ENCODE data around the gene OR6V1. TPM values are rescaled to one million over a fixed set of nuclear protein-coding genes. Genes with fewer than 3 reads are reported as not detected.
"Not testable (repeated sequence)": the region's sequence is repeated elsewhere in the genome, so short reads cannot be mapped to it uniquely, and the experiment has no call there.

OR6V1 gene
- total RNA-seq, 1 donor from 2014 or later = not detected

DNA sequence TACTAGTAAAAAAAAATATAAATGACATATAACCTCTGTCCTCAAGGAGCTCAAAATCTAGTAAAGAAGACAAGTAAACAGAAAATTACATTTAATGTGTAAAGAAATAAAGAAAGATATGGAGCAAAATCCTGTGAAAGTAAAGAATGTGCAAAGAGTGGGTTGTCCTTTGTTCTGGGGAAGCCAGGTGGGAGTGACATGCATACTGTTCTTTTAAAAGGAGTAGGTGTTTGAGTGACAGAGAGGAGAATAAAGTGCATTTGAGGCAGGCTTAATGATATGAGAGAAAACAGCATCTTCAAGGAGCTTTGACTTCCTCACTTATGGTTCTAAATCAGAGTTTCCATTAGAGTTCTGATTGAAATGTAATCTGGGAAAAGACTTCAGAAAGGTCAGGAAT, 22.0 kb downstream of the OR6V1 start:
- TF ChIP-seq, protein P1, sequence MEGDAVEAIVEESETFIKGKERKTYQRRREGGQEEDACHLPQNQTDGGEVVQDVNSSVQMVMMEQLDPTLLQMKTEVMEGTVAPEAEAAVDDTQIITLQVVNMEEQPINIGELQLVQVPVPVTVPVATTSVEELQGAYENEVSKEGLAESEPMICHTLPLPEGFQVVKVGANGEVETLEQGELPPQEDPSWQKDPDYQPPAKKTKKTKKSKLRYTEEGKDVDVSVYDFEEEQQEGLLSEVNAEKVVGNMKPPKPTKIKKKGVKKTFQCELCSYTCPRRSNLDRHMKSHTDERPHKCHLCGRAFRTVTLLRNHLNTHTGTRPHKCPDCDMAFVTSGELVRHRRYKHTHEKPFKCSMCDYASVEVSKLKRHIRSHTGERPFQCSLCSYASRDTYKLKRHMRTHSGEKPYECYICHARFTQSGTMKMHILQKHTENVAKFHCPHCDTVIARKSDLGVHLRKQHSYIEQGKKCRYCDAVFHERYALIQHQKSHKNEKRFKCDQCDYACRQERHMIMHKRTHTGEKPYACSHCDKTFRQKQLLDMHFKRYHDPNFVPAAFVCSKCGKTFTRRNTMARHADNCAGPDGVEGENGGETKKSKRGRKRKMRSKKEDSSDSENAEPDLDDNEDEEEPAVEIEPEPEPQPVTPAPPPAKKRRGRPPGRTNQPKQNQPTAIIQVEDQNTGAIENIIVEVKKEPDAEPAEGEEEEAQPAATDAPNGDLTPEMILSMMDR (IDR thresholded peaks at IDR 0.05) = no peak
- no peak for DNase-seq (ENCODE audit: extremely low spot score, unreplicated experiment)
- peaks cover 15% of the 10 kb centered on the region for H3K27me3 Mint-ChIP-seq (ENCODE audit: unreplicated experiment)
- peaks cover 15% of the 10 kb centered on the region for H3K4me1 Mint-ChIP-seq (ENCODE audit: unreplicated experiment)
- H3K9me3 Mint-ChIP-seq (ENCODE audit: unreplicated experiment) = no peaks in the 10 kb centered on the region
- no peak overlapping the region for H3K27ac Mint-ChIP-seq (ENCODE audit: unreplicated experiment)
- H3K4me3 Mint-ChIP-seq (ENCODE audit: unreplicated experiment) = no peak overlapping the region
- no peaks in the 10 kb centered on the region for H3K36me3 Mint-ChIP-seq (ENCODE audit: unreplicated experiment)

- Mint-ChIP-seq H3K4me3 (ENCODE audit: unreplicated experiment) (no peak overlapping the region), H3K36me3 (ENCODE audit: unreplicated experiment) (no peaks in the 10 kb centered on the region), H3K9me3 (ENCODE audit: unreplicated experiment) (peaks cover 32% of the 10 kb centered on the region), H3K27me3 (ENCODE audit: unreplicated experiment) (peaks cover 13% of the 10 kb centered on the region), H3K27ac (ENCODE audit: unreplicated experiment) (no peak overlapping the region), H3K4me1 (ENCODE audit: unreplicated experiment) (no peaks in the 10 kb centered on the region)
- TF ChIP-seq, protein P1 (IDR thresholded peaks at IDR 0.05) = no peak
- DNase-seq (ENCODE audit: extremely low spot score, unreplicated experiment) = no peak
Measured at GRCh38 chr7:143085109-143085508, 33.0 kb downstream of the OR6V1 start.

DNA sequence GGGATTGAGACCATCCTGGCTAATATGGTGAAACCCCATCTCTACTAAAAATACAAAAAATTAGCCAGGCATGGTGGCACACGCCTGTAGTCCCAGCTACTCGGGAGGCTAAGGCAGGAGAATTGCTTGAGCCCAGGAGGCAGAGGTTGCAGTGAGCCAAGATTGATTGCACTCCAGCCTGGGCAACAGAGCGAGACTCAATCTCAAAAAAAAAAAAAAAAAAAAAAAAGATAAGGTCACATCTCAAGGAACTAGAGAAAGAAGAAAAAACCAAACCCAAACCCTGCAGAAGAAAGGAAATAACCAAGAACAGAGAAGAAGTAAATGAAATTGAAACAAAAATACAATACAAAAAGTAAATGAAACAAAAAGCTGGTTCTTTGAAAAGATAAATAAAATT, 33.5 kb downstream of the OR6V1 start:
- H3K36me3 Mint-ChIP-seq (ENCODE audit: unreplicated experiment); H3K4me3 Mint-ChIP-seq (ENCODE audit: unreplicated experiment); H3K27ac Mint-ChIP-seq (ENCODE audit: unreplicated experiment); H3K4me1 Mint-ChIP-seq (ENCODE audit: unreplicated experiment); DNase-seq (ENCODE audit: extremely low spot score, unreplicated experiment): not testable (repeated sequence)
- Mint-ChIP-seq H3K9me3 (ENCODE audit: unreplicated experiment) (peaks cover 37% of the 10 kb centered on the region), H3K27me3 (ENCODE audit: unreplicated experiment) (peaks cover 12% of the 10 kb centered on the region)

DNA sequence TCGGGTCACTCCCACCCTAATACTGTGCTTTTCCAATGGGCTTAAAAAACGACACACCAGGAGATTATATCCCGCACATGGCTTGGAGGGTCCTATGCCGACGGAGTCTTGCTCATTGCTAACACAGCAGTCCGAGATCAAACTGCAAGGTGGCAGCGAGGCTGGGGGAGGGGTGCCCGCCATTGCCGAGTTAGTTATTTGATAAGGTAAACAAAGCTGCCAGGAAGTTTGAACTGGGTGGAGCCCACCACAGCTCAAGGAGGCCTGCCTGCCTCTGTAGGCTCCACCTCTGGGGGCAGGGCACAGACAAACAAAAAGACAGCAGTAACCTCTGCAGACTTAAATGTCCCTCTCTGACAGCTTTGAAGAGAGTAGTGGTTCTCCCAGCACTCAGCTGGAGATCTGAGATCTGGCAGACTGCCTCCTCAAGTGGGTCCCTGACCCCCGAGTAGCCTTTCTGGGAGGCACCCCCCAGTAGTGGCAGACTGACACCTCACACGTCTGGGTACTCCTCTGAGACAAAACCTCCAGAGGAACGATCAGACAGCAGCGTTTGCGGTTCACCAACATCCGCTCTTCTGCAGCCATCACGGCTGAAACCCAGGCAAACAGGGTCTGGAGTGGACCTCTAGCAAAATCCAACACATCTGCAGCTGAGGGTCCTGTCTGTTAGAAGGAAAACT, 36.5 kb downstream of the OR6V1 start:
- DNase-seq (ENCODE audit: extremely low spot score, unreplicated experiment); H3K36me3 Mint-ChIP-seq (ENCODE audit: unreplicated experiment); H3K4me1 Mint-ChIP-seq (ENCODE audit: unreplicated experiment); H3K4me3 Mint-ChIP-seq (ENCODE audit: unreplicated experiment); H3K27me3 Mint-ChIP-seq (ENCODE audit: unreplicated experiment); H3K27ac Mint-ChIP-seq (ENCODE audit: unreplicated experiment): not testable (repeated sequence)
- H3K9me3 Mint-ChIP-seq (ENCODE audit: unreplicated experiment) = peaks cover 31% of the 10 kb centered on the region

DNA sequence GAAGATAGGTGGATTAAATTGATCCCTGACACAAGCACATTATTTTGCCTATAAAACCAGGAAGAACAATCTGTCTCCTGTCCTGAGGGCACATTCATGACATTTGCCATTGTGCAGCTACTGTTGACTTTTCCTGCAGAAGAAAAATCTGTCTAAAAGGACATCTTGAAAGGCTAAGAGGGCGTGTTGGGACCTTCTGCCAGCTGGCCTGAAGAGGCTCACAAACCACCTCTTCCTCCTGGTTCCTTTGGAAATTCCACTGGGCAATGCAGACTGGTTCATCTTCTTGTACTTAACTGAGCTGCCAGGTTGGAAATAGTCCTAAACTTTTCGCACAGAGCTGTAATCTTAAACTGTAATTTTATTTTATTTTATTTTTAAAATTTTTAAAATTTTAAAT, 44.0 kb downstream of the OR6V1 start:
- no peaks in the 10 kb centered on the region for H3K27me3 Mint-ChIP-seq (ENCODE audit: unreplicated experiment)
- DNase-seq (ENCODE audit: extremely low spot score, unreplicated experiment) = no peak
- no peaks in the 10 kb centered on the region for H3K4me1 Mint-ChIP-seq (ENCODE audit: unreplicated experiment)
- H3K9me3 Mint-ChIP-seq (ENCODE audit: unreplicated experiment) = peaks cover 16% of the 10 kb centered on the region
- no peaks in the 10 kb centered on the region for H3K36me3 Mint-ChIP-seq (ENCODE audit: unreplicated experiment)
- no peak overlapping the region for H3K4me3 Mint-ChIP-seq (ENCODE audit: unreplicated experiment)
- TF ChIP-seq, protein P1 (IDR thresholded peaks at IDR 0.05) = no peak
- no peak overlapping the region for H3K27ac Mint-ChIP-seq (ENCODE audit: unreplicated experiment)

DNA sequence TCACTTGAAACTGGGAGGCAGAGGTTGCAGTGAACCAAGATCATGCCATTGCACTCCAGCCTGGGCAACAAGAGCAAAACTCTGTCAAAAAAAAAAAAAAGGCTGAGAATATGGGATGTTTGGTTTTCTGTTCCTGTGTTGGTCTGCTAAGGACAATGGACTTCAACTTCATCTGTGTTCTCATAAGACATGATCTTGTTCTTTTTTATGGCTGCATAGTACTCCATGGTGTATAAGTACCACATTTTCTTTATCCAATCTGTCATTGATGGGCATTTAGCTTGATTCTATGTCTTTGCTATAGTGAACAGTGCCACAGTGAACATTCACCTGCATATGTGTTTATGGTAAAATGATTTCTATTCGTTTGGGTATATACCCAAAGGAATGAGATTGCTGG, 47.4 kb downstream of the OR6V1 start:
- H3K27me3 Mint-ChIP-seq (ENCODE audit: unreplicated experiment); H3K27ac Mint-ChIP-seq (ENCODE audit: unreplicated experiment); H3K36me3 Mint-ChIP-seq (ENCODE audit: unreplicated experiment); H3K4me1 Mint-ChIP-seq (ENCODE audit: unreplicated experiment); H3K4me3 Mint-ChIP-seq (ENCODE audit: unreplicated experiment); DNase-seq (ENCODE audit: extremely low spot score, unreplicated experiment): not testable (repeated sequence)
- H3K9me3 Mint-ChIP-seq (ENCODE audit: unreplicated experiment) = peaks cover 17% of the 10 kb centered on the region

Other genes with a start within 250 kb of the OR6V1 start
- gene EPHB6, start 197.3 kb upstream of the OR6V1 start, total RNA-seq = 13.7 and 14.7 TPM in 2 replicates
- not detected in 2 replicates for gene TRPV6, start 166.6 kb upstream of the OR6V1 start, total RNA-seq
- gene TRPV5, start 118.6 kb upstream of the OR6V1 start, total RNA-seq = not detected in 2 replicates
- not detected in 2 replicates for gene LLCFC1, start 112.9 kb upstream of the OR6V1 start, total RNA-seq
- 0.50 and 1.5 TPM in 2 replicates for gene KEL, start 90.0 kb upstream of the OR6V1 start, total RNA-seq
- not detected in 2 replicates for gene OR9A2, start 25.2 kb upstream of the OR6V1 start, total RNA-seq
- gene PIP, start 79.7 kb downstream of the OR6V1 start, total RNA-seq = not detected in 2 replicates
- gene TAS2R39, start 131.1 kb downstream of the OR6V1 start, total RNA-seq = not detected in 2 replicates
- not detected in 2 replicates for gene TAS2R40, start 169.7 kb downstream of the OR6V1 start, total RNA-seq
- gene GSTK1, start 211.1 kb downstream of the OR6V1 start, total RNA-seq = 141 and 147 TPM in 2 replicates
- gene TMEM139, start 232.6 kb downstream of the OR6V1 start, total RNA-seq = not detected in 2 replicates
- 47.5 and 51.4 TPM in 2 replicates for gene CASP2, start 236.0 kb downstream of the OR6V1 start, total RNA-seq